GM19351 (cell line): Measurements from ENCODE around the gene RBM17.
A peak's percentile ranks its signal among the peaks of the same experiment; 100 is the strongest.
"Not testable (repeated sequence)": the region's sequence is repeated elsewhere in the genome, so short reads cannot be mapped to it uniquely, and the experiment has no call there.

ENCODE experiments used
- ATAC-seq: cut with Tn5 transposase; IDR thresholded peaks from one replicate; pipeline ENCODE4 v1.9.1; 2021; ENCODE audit warnings: mild to moderate bottlenecking, moderate library complexity; ENCODE audit not compliant: unreplicated experiment

RBM17 gene

DNA sequence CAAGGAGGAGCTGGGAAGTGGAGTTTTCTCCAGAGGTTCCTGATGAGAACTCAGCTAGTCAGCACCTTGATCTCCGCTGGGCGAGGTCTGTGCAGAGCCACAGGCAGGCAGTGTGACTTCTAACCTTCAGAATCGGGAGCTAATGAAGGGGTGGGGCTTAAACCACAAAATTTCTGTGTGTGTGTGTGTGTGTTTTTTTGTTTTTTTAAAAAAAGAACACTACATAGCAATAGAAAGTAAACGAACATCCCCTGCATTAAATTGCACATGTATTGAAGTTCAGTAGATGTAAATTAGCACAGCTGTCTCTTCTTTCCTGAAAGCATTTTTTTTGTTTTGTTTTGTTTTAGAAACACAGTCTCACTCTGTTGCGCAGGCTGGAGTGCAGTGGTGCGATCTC is 46.2 kb downstream of the RBM17 start:
- ATAC-seq = peak; percentile 45

DNA sequence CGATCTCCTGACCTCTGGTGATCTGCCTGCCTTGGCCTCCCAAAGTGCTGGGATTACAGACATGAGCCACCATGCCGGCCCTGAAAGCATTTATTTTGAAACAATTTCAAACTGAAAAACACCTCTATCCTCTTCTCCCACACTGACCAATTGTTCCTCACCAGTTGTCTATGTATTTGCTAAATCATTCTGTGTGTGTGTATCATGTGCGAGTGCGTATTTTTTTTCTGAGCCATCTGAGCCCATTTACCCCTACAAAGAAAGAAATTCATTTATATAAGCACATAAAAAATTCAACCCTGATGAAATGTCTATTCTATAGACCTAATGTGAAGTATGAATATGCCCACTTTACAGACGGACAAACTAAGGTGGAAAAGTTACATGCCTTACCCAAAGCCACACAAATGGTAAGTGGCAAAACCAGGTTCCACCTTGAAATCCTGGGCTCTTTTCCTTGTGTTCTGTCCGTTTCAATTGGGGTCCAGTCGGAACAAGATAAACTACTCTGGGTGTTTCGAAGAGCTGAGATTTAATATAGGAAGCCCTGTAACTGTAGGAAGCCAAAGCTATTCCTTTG is 46.8 kb downstream of the RBM17 start:
- no peak for ATAC-seq

DNA sequence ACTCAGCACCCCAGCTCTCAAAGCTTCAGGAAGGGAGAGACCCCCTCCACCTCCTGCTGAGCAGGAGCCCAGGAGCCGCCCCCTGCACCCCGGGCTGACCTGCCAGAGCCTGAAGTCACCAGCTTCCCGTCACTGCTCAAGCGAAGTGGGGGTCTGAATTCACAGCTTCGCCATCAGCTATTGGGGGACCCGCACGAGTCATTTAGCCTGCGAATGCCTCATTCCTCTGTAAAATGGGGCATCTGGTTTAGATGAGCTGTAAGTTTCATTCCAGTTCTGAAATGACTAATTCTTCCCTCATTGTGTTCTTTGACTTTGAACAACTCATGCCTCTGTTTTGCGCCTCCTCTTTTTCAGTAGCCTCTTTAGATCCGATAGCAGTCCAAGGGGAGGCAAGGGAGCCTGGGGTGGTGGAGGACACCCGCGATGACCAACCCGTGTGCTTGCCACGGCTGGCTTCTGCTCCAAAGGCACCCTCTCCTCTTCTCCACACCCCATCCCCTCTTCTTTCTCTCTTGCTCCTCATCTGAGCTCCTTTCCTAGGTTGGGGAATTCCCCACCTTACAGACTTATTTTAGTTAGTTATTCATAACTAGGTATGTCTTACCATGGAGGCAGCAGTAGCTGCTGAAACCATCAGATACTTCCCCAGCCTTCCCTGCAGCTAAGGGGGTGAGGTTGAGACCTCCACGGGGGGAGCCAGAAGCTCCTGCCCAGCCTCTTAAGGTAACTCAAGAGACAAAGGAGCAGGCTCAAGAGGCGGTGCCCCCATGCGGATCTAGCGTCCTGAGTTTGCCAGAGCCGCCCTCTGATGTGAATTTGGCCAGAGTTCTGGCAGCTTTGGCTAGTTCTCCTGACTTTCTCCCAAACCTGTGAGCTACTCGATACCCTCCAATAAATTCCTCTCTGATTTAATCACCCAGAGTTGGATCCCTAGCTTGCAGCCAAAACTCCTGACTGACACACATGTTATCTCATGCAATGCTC is 47.7 kb downstream of the RBM17 start:
- peak; percentile 58 for ATAC-seq

GRCh38 chr10:6138456-6138855 is 49.6 kb downstream of the RBM17 start:
- ATAC-seq = no peak

GRCh38 chr10:6139470-6139869 is 50.6 kb downstream of the RBM17 start:
- no peak for ATAC-seq

GRCh38 chr10:6140141-6140841 is 51.5 kb downstream of the RBM17 start:
- no peak for ATAC-seq

GRCh38 chr10:6140965-6141295 is 52.1 kb downstream of the RBM17 start:
- peak; percentile 5 for ATAC-seq

DNA sequence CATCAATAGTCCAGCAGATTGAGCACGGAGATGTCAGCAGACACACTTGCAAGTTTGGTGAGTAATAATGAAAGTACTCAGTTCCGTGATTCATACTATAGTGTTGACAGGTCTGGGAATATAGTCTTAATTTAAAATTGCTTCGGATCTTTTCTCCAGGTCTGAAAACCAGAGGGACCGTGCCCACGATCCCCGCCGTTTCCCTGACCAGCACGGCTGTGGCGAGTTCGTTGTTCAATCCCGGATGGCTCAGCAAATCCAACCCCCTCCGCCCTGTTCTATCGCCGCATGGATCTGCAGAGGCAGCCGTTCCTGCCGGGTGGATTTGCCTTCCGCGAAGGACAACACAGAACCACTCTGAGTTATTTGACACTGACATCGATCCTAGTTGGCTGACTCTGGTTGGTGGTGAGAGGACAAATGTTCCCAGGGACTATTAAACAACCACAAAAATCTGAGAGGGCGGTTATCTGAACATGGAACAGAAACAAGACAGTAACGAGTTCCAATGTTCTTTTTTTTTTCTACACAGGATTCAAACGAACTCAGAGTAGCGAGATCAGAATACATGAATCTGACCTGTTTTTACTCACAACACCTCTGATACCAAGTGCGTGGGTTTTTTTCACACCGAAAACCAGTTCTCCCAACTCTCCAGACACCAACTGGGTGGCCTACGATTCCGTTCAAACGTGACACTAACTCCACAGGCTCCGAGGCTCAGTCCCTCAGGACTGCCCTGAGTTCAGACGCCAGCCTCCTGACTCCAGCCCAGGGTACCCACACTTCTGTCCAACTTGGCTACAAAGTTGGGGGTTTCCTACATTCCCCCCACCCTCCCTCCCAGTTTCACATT is 52.7 kb downstream of the RBM17 start:
- ATAC-seq = peak; percentile 57

DNA sequence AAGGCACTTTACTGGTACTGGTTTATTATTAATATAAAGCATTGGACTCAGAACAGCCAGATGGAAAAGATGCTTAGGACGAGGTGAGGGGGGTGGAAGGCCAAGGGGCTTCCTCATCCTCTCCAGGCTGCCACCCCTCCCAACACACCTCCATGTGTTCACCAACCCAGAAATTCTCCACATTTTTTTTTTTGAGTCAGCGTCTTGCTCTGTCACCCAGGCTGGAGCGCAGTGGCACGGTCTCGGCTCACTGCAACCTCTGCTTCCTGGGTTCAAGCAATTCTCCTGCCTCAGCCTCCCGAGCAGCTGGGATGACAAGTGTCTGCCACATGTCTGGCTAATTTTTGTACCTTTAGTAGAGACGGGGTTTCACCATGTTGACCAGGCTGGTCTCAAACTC is 53.4 kb downstream of the RBM17 start:
- not testable (repeated sequence) for ATAC-seq

DNA sequence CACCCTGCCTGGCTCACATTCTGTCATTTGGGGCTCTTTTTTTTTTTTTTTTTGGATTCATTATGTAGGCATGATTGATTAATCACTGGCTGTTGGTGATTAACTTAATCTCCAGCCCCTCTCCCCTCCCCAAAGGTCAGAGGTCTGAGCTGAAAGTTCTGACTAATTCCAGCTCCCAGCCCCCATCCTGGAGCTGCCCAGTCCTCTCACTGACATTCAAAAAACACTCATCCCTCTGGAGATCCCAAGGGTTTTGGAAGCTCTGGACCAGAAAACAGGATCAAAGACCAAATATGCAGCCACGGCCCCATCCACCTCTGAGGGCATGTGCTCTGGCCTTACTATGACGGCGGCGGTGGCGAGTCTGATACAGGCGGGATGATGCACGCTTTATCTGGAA is 53.8 kb downstream of the RBM17 start:
- ATAC-seq = no peak

- no peak for ATAC-seq
Observed at GRCh38 chr10:6143181-6143580, 54.3 kb downstream of the RBM17 start.

DNA sequence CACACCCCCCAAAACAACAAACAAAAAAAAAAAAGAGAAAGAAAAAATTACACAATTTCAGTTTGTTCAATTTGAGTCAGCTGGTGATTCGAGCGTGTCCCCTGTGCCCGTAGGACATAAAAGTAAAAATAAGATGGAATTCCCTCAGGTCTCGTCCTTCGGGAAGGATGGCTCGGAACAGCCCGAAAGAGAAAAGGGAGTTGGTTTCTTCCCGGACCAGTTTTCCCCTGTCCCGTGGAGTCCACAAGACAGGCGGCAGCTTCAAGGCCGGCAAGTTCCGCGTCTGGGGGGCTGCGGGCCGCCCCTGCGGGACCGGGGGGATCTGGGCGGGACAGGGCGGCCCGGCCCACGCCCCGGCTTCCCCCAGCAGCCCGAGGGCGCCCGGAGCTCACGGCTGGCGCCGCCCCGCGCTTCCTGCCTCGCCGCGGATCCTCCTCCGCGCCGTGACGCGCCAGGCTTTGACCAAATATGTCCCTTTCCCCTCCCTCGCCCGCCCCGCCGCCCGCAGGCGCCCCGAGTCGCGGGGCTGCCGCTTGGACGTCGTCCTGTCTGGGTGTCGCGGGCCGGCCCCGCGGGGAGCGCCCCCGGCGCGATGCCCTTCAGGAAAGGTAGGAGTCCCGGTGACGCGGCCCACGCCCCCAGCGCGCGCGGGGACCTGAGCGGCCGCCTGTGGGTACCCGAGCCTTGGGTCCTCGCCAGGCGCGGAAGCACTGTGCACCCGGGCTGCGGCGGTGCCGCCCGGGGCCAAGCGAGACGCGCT is 55.8 kb downstream of the RBM17 start:
- peak; percentile 69 for ATAC-seq

DNA sequence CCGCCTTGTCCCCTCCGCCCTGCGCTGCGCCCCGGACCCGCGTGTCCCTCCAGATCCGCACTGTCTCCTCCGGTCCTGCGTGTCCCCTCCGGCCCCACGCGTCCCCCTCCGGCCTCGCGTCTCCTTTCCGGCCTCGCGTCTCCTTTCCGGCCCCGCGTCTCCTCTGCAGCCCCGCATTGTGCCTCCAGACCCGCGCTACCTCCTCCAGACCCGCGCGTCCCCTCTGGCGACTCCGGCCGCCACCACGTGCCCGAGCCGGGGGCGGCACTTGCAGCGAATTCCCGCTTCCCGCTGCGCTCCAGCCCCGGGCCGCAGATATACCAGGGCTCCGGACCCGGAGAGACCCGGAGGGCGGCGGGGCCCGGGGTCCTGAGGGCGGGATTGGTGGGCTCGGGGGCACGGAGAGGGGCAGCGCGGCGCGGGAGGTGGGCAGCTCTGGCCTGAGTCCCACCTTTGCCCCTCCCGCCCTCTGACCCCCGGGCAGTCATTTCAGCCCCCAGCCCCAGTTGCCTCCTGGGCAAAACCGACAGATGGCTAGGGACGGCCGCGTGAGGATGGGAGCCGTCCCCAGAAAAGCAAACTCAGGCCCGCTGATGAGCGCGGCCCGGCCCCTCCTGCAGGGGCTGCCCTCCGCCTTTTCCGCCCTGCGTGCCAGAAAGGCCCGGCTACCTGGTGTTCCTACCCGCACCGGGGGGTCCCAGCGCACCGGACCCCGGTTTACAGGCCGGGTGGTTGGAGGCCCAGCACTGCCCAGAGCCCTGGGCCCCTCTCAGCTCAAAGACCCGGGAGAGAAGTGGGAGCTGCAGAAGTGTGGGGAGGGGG is 56.5 kb downstream of the RBM17 start:
- no peak for ATAC-seq

- no peak for ATAC-seq
Observed at GRCh38 chr10:6146013-6146785, 57.4 kb downstream of the RBM17 start.

DNA sequence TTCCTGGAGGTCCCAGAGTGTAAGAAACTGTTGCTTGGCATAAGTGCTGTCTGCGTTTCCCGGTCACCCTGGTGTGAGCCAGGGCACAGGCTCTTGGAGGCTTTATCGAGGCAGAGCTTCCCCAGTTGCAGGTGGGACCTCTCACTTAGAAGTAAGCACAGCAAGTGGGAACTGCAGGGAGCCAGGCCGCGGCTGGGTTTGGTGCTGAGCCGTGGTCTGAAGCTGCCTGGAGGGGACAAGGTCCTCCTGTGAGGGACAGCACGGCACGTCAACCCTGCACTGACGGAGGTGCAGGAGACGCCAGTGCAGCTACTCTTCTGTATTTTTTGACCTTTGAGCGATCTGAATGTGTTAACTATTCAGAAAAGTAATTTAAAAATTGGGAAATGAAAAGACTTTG is 58.1 kb downstream of the RBM17 start:
- ATAC-seq = no peak

- ATAC-seq = no peak
Observed at GRCh38 chr10:6148251-6148701, 59.4 kb downstream of the RBM17 start.

DNA sequence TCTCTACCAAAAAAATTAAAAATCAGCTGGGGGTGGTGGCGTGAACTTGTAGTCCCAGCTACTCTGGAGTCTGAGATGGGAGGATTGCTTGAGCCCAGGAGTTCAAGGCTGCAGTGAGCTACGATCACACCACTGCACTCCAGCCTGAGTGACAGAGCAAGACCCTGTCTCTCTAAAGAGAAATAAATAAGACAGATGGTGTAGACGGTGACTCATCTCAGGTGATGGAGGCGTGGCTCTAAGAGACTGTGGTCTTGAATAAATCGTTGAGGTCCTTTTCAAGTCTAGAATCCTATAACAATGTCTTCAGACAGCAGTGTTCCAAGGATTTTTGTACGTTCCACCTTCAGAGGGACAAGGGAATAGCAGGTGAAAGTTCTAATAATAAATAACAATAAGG is 60.1 kb downstream of the RBM17 start:
- no peak for ATAC-seq
